Measurements from ENCODE around the gene AGTPBP1. TPM values are rescaled to one million over a fixed set of nuclear protein-coding genes. Genes with fewer than 3 reads are reported as not detected.

Gene AGTPBP1
- total and polyA plus RNA-seq, 9 of the 15 experiments (the other 6 are each of a cell fraction or from before 2014, with no cell fraction given): 1.4 to 7.9 (median 4.6) TPM

DNA sequence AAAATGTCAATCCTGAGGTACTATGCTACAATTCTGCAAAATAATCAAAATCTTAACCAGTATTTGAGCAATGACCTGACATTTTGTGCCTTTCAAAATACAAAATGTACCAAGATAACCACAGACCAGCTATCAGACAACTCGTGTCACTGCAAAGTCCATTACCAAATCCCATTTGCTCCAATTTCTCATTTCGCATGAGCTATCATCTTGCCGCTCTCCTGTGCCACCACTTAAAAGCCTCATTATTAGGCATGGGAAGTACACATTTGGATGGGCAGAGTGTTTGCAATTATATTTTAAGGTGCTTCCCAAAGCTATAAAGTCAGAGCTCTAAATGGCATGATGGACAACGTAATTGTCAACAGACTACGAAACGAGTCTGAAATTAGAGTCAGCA lies 205.2 kb downstream of the AGTPBP1 start:
- intact Hi-C loops (cut with micrococcal nuclease): no loop called here
- H3K9me3 ChIP-seq (replicated peaks; ENCODE audit: control insufficient read depth, insufficient read depth, low read depth, low read length): no peaks in the 10 kb centered on the region
- H4K20me1 ChIP-seq (replicated peaks; ENCODE audit: control insufficient read depth, insufficient read depth, low read length): no peaks in the 10 kb centered on the region; the same call in 1 of the 2 replicates
- H3K79me2 ChIP-seq (ENCODE audit: control insufficient read depth, insufficient read depth, low read length): no peaks in the 10 kb centered on the region
- H2AFZ ChIP-seq (ENCODE audit: low read depth, low read length): no peak overlapping the region
- no peak overlapping the region for H3K4me3 ChIP-seq
- ChIA-PET CTCF (ENCODE audit: low intra/inter-chr PET ratio) (no interaction called here), POLR2A (interaction anchor here (1.5 kb wide), 1 partner anchor 10 kb away, joined by 3 read pairs; no protein-coding TSS in a partner anchor)
- in situ Hi-C loops (cut with MboI): no loop called here
- 20% methylated on average over 6 of the region's 6 CpGs for WGBS (ENCODE audit: insufficient coverage, low coverage, missing lambda C conversion rate)
- H3K27ac ChIP-seq (ENCODE audit: extremely low read depth, low read depth, low read length): no peak overlapping the region
- H3K4me2 ChIP-seq (ENCODE audit: insufficient read depth, low read length): no peak overlapping the region
- no TSS peak for BruUV-seq (replicated peaks)
- ATAC-seq (no peak), DNase-seq (ENCODE audit: extremely low read depth in 1 of 4, low spot score in 3 of 4) (no peak), FAIRE-seq (no peak)
- H3K27me3 ChIP-seq (ENCODE audit: control insufficient read depth in 2 of 2, insufficient read depth in 2 of 2, low read length in 2 of 2): peaks cover 0 to 5% of the 10 kb centered on the region in 2 experiments; a peak in 2 of 5 replicates
- no peaks in the 10 kb centered on the region for H3K9me1 ChIP-seq (ENCODE audit: control insufficient read depth, insufficient read depth, low read length)
- no peaks in the 10 kb centered on the region for H3K4me1 ChIP-seq (replicated peaks in 1 of 2; ENCODE audit: control insufficient read depth in 2 of 2, insufficient read depth in 2 of 2, low read length in 2 of 2)
- no peaks in the 10 kb centered on the region for H3K36me3 ChIP-seq (ENCODE audit: control insufficient read depth, insufficient read depth, low read length)
- H3K9ac ChIP-seq (ENCODE audit: insufficient read depth in 1 of 2, low read depth in 2 of 2, low read length in 2 of 2): no peak overlapping the region
- no peak for TF ChIP-seq NCOA1 (IDR thresholded peaks at IDR 0.05; ENCODE audit: low read depth)
- TF ChIP-seq ZNF717 (CRISPR knock-in tag; IDR thresholded peaks at IDR 0.05): no peak
- TF ChIP-seq ZNF224 (CRISPR knock-in tag; IDR thresholded peaks at IDR 0.05): no peak
- no peak for TF ChIP-seq MAFG (tag; conservative IDR thresholded peaks at IDR 0.05)
- no peak for TF ChIP-seq BACH1 (tag; IDR thresholded peaks at IDR 0.05)
- TF ChIP-seq, protein P1, sequence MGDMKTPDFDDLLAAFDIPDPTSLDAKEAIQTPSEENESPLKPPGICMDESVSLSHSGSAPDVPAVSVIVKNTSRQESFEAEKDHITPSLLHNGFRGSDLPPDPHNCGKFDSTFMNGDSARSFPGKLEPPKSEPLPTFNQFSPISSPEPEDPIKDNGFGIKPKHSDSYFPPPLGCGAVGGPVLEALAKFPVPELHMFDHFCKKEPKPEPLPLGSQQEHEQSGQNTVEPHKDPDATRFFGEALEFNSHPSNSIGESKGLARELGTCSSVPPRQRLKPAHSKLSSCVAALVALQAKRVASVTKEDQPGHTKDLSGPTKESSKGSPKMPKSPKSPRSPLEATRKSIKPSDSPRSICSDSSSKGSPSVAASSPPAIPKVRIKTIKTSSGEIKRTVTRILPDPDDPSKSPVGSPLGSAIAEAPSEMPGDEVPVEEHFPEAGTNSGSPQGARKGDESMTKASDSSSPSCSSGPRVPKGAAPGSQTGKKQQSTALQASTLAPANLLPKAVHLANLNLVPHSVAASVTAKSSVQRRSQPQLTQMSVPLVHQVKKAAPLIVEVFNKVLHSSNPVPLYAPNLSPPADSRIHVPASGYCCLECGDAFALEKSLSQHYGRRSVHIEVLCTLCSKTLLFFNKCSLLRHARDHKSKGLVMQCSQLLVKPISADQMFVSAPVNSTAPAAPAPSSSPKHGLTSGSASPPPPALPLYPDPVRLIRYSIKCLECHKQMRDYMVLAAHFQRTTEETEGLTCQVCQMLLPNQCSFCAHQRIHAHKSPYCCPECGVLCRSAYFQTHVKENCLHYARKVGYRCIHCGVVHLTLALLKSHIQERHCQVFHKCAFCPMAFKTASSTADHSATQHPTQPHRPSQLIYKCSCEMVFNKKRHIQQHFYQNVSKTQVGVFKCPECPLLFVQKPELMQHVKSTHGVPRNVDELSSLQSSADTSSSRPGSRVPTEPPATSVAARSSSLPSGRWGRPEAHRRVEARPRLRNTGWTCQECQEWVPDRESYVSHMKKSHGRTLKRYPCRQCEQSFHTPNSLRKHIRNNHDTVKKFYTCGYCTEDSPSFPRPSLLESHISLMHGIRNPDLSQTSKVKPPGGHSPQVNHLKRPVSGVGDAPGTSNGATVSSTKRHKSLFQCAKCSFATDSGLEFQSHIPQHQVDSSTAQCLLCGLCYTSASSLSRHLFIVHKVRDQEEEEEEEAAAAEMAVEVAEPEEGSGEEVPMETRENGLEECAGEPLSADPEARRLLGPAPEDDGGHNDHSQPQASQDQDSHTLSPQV (IDR thresholded peaks at IDR 0.05): no peak
- TF ChIP-seq, protein P2, sequence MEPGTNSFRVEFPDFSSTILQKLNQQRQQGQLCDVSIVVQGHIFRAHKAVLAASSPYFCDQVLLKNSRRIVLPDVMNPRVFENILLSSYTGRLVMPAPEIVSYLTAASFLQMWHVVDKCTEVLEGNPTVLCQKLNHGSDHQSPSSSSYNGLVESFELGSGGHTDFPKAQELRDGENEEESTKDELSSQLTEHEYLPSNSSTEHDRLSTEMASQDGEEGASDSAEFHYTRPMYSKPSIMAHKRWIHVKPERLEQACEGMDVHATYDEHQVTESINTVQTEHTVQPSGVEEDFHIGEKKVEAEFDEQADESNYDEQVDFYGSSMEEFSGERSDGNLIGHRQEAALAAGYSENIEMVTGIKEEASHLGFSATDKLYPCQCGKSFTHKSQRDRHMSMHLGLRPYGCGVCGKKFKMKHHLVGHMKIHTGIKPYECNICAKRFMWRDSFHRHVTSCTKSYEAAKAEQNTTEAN (CRISPR knock-in tag; IDR thresholded peaks at IDR 0.05): no peak
- no peak for TF ChIP-seq SAFB2 (IDR thresholded peaks at IDR 0.05; ENCODE audit: borderline replicate concordance, low read depth, low read length, severe bottlenecking)
- TF ChIP-seq RBM14 (IDR thresholded peaks at IDR 0.05; ENCODE audit: borderline replicate concordance, insufficient read depth, low read depth, low read length): no peak
- TF ChIP-seq CREB3 (tag; conservative IDR thresholded peaks at IDR 0.05; ENCODE audit: low read depth): no peak
- TF ChIP-seq ELF2 (CRISPR knock-in tag; IDR thresholded peaks at IDR 0.05): no peak
- TF ChIP-seq KLF1 (tag; IDR thresholded peaks at IDR 0.05): no peak
- no peak for TF ChIP-seq ZNF696 (CRISPR knock-in tag; conservative IDR thresholded peaks at IDR 0.05)
- no peak for TF ChIP-seq PHF21A (IDR thresholded peaks at IDR 0.05; ENCODE audit: borderline replicate concordance, low read depth)
- TF ChIP-seq CBX3 (IDR thresholded peaks at IDR 0.05; ENCODE audit: borderline replicate concordance in 1 of 2, low read length in 2 of 2): no peak
- no peak for TF ChIP-seq SMAD3 (CRISPR knock-in tag; conservative IDR thresholded peaks at IDR 0.05)

Data from K562 (cell line).